ENCODE data around the gene INTS3.
A peak's percentile ranks its signal among the peaks of the same experiment; 100 is the strongest.

The INTS3 gene

GRCh38 chr1:153734396-153735089 lies 6.7 kb downstream of the INTS3 start:
- H3K4me1 Mint-ChIP-seq (ENCODE audit: low read depth), result peaks cover 42% of the 10 kb centered on the region
- no peak overlapping the region for H3K27ac Mint-ChIP-seq
- H3K9me3 Mint-ChIP-seq, result no peaks in the 10 kb centered on the region
- H3K36me3 Mint-ChIP-seq (ENCODE audit: low read depth), result peaks cover 29% of the 10 kb centered on the region
- H3K27me3 Mint-ChIP-seq, result no peaks in the 10 kb centered on the region
- no peak overlapping the region for H3K4me3 Mint-ChIP-seq

DNA sequence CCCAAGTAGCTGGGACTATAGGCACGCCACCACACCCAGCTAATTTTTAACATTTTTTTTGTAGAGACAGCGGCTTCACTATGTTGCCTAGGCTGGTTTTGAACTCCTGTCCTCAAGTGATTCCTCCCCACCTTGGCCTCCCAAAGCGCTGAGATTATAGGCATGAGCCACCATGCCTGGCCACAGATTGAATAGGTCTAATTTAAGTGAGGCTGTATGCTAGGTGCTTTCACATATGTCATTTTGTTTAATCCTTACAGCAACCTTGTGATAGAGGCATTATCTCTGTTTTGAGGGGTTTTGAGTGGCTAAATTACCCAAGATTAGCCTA lies 7.2 kb downstream of the INTS3 start:
- no peak overlapping the region for H3K4me3 Mint-ChIP-seq
- no peaks in the 10 kb centered on the region for H3K9me3 Mint-ChIP-seq
- peaks cover 38% of the 10 kb centered on the region for H3K4me1 Mint-ChIP-seq (ENCODE audit: low read depth)
- peak overlapping the region; percentile 15 for H3K27ac Mint-ChIP-seq
- no peaks in the 10 kb centered on the region for H3K27me3 Mint-ChIP-seq
- peaks cover 29% of the 10 kb centered on the region for H3K36me3 Mint-ChIP-seq (ENCODE audit: low read depth)

DNA sequence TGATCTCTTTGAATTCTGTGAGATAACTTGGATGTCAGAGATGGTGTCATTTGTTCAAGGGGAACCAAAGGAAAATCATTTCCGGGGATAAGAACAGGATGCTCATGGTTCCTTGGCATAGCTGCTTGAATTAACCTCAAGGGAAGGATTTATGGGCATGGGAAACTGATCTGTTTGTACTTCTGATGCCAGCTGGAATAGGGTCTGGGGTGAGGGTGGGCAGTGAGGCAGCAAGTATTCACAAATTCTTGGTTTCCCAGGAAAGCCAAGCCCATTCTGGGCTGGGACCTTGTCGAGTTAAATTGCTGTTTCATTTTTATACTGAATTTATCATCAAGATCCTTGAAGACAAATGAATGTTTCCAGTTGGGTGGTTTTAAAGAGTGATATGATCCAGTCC lies 14.1 kb downstream of the INTS3 start:
- H3K9me3 Mint-ChIP-seq, result no peaks in the 10 kb centered on the region
- H3K36me3 Mint-ChIP-seq (ENCODE audit: low read depth), result peaks cover 50% of the 10 kb centered on the region
- no peaks in the 10 kb centered on the region for H3K27me3 Mint-ChIP-seq
- H3K4me3 Mint-ChIP-seq, result peak overlapping the region; percentile 2
- H3K27ac Mint-ChIP-seq, result peak overlapping the region; percentile 51
- H3K4me1 Mint-ChIP-seq (ENCODE audit: low read depth), result peaks cover 32% of the 10 kb centered on the region

GRCh38 chr1:153742411-153743142 lies 14.7 kb downstream of the INTS3 start:
- Mint-ChIP-seq H3K4me1 (ENCODE audit: low read depth) (peaks cover 32% of the 10 kb centered on the region), H3K9me3 (no peaks in the 10 kb centered on the region), H3K27me3 (no peaks in the 10 kb centered on the region), H3K27ac (peak overlapping the region; percentile 51), H3K4me3 (peak overlapping the region; percentile 2), H3K36me3 (ENCODE audit: low read depth) (peaks cover 51% of the 10 kb centered on the region)

DNA sequence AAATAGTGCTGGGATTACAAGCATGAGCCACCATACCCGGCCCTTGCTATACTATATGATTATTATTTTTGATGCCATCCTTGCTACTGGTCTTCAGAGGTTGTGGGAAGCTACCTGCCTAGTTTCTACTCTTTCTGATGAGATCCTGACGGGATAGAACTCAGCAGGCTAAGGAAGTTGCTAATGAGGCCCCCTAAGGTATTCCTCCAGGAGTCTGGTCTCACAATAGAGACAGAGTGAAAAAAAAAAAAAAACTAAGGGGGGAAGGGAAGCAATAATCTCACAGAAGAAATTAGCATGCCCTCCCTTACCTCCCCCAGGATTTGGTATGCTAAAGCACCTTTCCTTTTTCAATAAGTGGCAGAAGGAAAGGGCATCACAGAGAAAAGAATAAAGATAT lies 17.6 kb downstream of the INTS3 start:
- Mint-ChIP-seq H3K4me1 (ENCODE audit: low read depth) (peaks cover 41% of the 10 kb centered on the region), H3K4me3 (no peak overlapping the region), H3K9me3 (no peaks in the 10 kb centered on the region), H3K36me3 (ENCODE audit: low read depth) (peaks cover 66% of the 10 kb centered on the region), H3K27me3 (no peaks in the 10 kb centered on the region), H3K27ac (no peak overlapping the region)

DNA sequence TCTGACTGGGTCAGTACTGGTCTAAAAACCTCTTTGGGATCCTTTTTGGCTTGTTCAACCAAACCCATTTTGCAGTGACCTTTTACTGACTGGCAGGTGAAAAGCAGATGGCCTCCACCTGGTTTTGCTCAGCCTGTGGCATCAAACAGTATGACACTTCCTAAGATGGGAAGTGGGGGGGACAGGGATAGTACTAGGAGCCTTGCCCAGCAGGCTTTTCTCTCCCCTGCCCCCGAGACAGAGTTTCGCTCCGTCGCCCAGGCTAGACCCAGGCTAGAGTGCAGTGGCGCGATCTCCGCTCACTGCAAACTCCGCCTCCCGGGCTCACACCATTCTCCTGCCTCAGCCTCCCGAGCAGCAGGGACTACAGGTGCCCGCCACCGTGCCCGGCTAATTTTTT lies 18.3 kb downstream of the INTS3 start:
- peaks cover 41% of the 10 kb centered on the region for H3K4me1 Mint-ChIP-seq (ENCODE audit: low read depth)
- H3K27me3 Mint-ChIP-seq, result no peaks in the 10 kb centered on the region
- no peak overlapping the region for H3K27ac Mint-ChIP-seq
- no peaks in the 10 kb centered on the region for H3K9me3 Mint-ChIP-seq
- no peak overlapping the region for H3K4me3 Mint-ChIP-seq
- peaks cover 66% of the 10 kb centered on the region for H3K36me3 Mint-ChIP-seq (ENCODE audit: low read depth)

GRCh38 chr1:153748903-153749302 lies 21.1 kb downstream of the INTS3 start:
- Mint-ChIP-seq H3K36me3 (ENCODE audit: low read depth) (peaks cover 70% of the 10 kb centered on the region), H3K27ac (no peak overlapping the region), H3K9me3 (no peaks in the 10 kb centered on the region), H3K27me3 (no peaks in the 10 kb centered on the region), H3K4me3 (no peak overlapping the region), H3K4me1 (ENCODE audit: low read depth) (peaks cover 15% of the 10 kb centered on the region)

GRCh38 chr1:153749408-153750005 lies 21.7 kb downstream of the INTS3 start:
- Mint-ChIP-seq H3K36me3 (ENCODE audit: low read depth) (peaks cover 70% of the 10 kb centered on the region), H3K27ac (peak overlapping the region; percentile 57), H3K27me3 (no peaks in the 10 kb centered on the region), H3K4me1 (ENCODE audit: low read depth) (peaks cover 9% of the 10 kb centered on the region), H3K4me3 (no peak overlapping the region), H3K9me3 (no peaks in the 10 kb centered on the region)

- peaks cover 76% of the 10 kb centered on the region for H3K36me3 Mint-ChIP-seq (ENCODE audit: low read depth)
- no peaks in the 10 kb centered on the region for H3K27me3 Mint-ChIP-seq
- peaks cover 9% of the 10 kb centered on the region for H3K4me1 Mint-ChIP-seq (ENCODE audit: low read depth)
- no peaks in the 10 kb centered on the region for H3K9me3 Mint-ChIP-seq
- no peak overlapping the region for H3K4me3 Mint-ChIP-seq
- H3K27ac Mint-ChIP-seq, result no peak overlapping the region
Measured at GRCh38 chr1:153750026-153750995, 22.5 kb downstream of the INTS3 start.

GRCh38 chr1:153752072-153752471 lies 24.2 kb downstream of the INTS3 start:
- no peak overlapping the region for H3K4me3 Mint-ChIP-seq
- H3K9me3 Mint-ChIP-seq, result no peaks in the 10 kb centered on the region
- H3K4me1 Mint-ChIP-seq (ENCODE audit: low read depth), result peaks cover 9% of the 10 kb centered on the region
- no peaks in the 10 kb centered on the region for H3K27me3 Mint-ChIP-seq
- H3K36me3 Mint-ChIP-seq (ENCODE audit: low read depth), result peaks cover 76% of the 10 kb centered on the region
- no peak overlapping the region for H3K27ac Mint-ChIP-seq

DNA sequence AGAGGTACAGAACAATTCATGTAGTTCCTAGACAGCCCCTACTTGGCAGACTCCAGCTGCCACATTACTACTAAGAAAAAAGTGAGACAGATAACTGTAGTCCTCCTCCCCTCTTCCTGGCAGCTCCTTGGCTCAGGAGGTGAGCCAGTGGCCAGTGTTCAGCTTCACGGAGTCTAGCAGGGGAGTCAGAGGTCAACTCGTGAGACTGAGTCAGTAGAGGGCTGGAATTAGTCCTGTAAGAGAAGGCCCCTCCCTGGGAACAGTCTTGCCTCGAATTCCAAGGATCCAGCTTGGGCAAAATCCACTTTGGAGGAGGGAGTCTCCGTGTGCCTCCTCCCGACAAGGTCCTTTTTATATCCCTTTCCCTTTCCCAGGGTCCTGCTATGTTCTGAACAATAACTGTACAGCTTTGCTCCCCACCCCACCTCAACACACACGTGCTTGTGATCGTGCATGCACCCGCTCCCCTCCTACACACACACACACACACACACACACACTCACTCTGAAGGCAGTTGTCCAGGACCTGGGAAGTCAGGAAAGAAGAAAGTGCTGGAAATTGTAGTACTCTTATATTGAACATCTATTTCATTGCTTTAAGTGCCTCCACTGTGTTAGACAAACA lies 24.8 kb downstream of the INTS3 start:
- no peak overlapping the region for H3K4me3 Mint-ChIP-seq
- peaks cover 9% of the 10 kb centered on the region for H3K4me1 Mint-ChIP-seq (ENCODE audit: low read depth)
- H3K9me3 Mint-ChIP-seq, result no peaks in the 10 kb centered on the region
- H3K36me3 Mint-ChIP-seq (ENCODE audit: low read depth), result peaks cover 79% of the 10 kb centered on the region
- H3K27me3 Mint-ChIP-seq, result no peaks in the 10 kb centered on the region
- H3K27ac Mint-ChIP-seq, result no peak overlapping the region

- no peaks in the 10 kb centered on the region for H3K9me3 Mint-ChIP-seq
- peaks cover 8% of the 10 kb centered on the region for H3K4me1 Mint-ChIP-seq (ENCODE audit: low read depth)
- H3K36me3 Mint-ChIP-seq (ENCODE audit: low read depth), result peaks cover 73% of the 10 kb centered on the region
Measured at GRCh38 chr1:153754266-153754665, 26.4 kb downstream of the INTS3 start.

GRCh38 chr1:153760440-153760839 lies 32.6 kb downstream of the INTS3 start:
- H3K4me1 Mint-ChIP-seq (ENCODE audit: low read depth), result no peaks in the 10 kb centered on the region
- H3K36me3 Mint-ChIP-seq (ENCODE audit: low read depth), result peaks cover 57% of the 10 kb centered on the region
- H3K9me3 Mint-ChIP-seq, result no peaks in the 10 kb centered on the region
- H3K27ac Mint-ChIP-seq, result no peak overlapping the region
- H3K4me3 Mint-ChIP-seq, result no peak overlapping the region
- no peaks in the 10 kb centered on the region for H3K27me3 Mint-ChIP-seq

More at GRCh38 chr1:153754266-153754665, 26.4 kb downstream of the INTS3 start:
- no peaks in the 10 kb centered on the region for H3K27me3 Mint-ChIP-seq
- H3K4me3 Mint-ChIP-seq, result no peak overlapping the region
- no peak overlapping the region for H3K27ac Mint-ChIP-seq
